Suppressor macrophage treated with lipopolysaccharide for 4 hours (primary cell): Measurements from ENCODE around the gene S100A14.
A peak's percentile ranks its signal among the peaks of the same experiment; 100 is the strongest.
"Not testable (repeated sequence)": the region's sequence is repeated elsewhere in the genome, so short reads cannot be mapped to it uniquely, and the experiment has no call there.

Source experiments
- DNase-seq: peaks from one replicate; pipeline ENCODE4 v3.0.0-alpha.2; 2020

The S100A14 gene

DNA sequence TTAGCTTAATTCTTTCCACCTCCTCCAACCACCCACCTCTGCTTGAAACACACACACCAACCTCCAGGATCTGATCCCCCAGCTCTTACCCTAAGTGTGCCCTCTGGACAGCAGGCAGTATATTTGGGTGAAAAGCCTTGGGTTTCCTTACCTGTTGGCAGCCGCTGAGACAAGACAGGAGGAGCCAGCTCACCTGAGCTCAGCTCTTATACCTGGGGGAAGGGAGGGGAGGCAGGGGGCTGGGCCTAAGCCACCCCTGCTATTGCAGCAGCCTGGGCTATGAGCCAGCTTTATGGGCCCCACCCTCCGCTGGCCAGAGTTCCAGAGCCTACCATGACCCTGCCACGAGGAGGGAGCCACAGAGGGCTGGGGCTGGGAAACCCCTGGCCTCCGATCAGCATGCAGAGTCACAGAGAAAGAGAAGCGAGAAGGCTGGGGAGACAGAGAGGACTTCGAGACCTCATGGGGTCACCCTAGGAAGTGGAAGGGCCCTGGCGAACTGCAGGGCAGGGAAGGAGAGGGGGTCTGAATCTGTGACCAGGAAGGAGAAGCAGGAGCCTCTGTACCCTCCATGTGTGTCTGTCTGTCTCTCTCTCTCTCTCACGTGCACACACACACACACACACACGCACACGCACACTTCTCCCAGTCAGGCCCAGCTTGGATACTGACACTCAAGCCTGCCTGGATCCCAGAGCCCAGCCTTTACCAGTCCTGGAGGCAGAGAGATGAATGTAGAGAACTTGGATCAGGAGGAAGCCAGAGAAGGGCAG is at the start of gene S100A14:
Gene S100A14 (minus strand): TSS at position 182 of the 773 bp plus-strand sequence. CDS start 467 bp downstream, outside the sequence.
- DNase-seq: peak; percentile 44

DNA sequence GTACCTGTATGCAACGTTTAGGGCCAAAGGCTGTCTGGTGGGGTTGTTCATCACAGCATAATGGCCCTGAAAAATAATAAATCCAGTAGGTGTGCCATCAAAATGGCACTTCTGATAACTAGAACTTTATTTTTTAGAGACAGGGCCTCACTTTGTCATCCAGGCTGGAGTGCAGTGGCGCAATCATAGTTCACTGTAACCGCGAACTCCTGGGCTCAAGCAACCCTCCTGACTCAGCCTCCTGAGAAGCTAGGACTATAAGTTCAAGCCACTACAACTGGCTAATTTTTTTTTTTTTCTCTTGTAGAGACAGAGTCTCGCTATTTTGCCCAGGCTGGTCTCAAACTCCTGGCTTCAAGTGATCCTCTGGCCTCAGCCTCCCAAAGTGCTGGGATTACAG is 47.1 kb upstream of the S100A14 start:
- DNase-seq: no peak

- no peak for DNase-seq
These were observed 46.1 kb upstream of the S100A14 start for GRCh38 chr1:153662269-153662668.

DNA sequence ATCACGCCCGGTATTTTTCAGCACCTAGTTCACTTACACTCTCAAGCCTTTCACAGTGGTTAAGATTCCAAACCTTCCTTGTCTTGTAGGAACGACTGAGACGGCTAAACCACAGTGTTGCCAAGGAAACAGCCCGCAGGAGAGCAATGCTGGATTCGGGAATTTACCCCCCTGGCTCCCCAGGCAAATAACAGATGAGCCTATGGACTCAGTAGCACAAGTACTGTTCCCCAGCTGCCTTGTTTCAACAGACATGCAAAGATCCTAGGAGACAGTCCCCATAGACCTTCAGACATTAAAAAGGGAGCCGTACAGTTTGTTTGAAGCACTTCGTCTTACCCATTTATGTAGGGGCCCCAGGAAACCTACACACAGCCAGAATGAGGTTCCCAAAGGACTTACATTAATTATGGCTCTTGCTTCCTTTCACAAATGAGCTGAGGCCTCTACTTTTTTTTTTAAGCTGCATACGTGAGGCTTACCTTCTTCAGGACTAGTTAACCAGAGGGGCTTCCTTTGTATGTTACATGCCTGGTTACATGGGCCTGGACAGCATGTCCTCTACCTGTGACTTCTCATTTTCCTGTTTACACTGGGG is 45.1 kb upstream of the S100A14 start:
- DNase-seq: no peak

GRCh38 chr1:153659656-153660055 is 43.5 kb upstream of the S100A14 start:
- DNase-seq: no peak

- no peak for DNase-seq
These were observed 43.0 kb upstream of the S100A14 start for GRCh38 chr1:153659175-153659534.

GRCh38 chr1:153658400-153659174 is 42.5 kb upstream of the S100A14 start, which contains the start of gene SNAPIN:
Gene SNAPIN, plus strand, starts transcription at chr1:153658703. Its CDS starts 41 bp downstream, at chr1:153658744.
- DNase-seq: peak; percentile 95

- no peak for DNase-seq
These were observed 39.2 kb upstream of the S100A14 start for GRCh38 chr1:153655333-153655732.

GRCh38 chr1:153652805-153653500 is 36.8 kb upstream of the S100A14 start:
- peak; percentile 67 for DNase-seq

GRCh38 chr1:153651771-153652170 is 35.6 kb upstream of the S100A14 start:
- DNase-seq: no peak

- no peak for DNase-seq
These were observed 33.7 kb upstream of the S100A14 start for GRCh38 chr1:153649863-153650235.

DNA sequence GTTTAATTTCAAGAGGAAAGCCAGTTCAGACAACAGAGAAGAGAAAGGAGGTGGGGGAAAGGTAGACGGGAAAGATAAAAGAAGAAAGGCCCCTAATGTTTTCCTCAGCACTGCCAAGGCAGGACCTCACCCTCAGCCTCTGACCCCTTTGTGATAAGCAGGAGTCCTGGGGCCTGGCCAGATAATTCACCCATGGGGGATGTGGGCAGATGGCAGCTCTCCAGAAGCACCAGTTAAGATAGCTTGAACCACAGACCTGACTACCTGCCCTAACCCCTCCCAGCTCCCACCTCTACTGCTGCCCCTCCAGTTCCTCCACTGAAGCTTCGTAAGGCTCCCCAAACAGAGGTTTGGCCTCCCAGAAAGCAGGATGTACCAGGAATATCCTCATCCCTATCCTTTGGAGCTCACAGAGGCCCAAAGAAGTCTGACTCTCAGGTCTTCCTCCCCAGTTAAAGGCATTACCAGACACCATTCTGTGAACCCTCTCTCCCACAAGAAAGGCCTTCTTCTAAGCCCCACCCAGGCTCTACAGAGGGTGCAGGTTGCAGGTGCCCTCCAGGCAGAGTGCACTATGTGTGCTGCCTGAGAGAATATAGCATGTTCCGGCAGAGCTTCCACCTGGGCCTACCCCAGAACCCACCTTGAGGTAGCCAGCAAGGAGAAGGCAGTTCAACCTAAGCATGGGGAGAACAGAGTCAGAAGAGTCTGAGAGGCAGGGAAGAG is 33.2 kb upstream of the S100A14 start:
- DNase-seq: no peak

GRCh38 chr1:153648000-153648643 is 32.0 kb upstream of the S100A14 start:
- DNase-seq: no peak

DNA sequence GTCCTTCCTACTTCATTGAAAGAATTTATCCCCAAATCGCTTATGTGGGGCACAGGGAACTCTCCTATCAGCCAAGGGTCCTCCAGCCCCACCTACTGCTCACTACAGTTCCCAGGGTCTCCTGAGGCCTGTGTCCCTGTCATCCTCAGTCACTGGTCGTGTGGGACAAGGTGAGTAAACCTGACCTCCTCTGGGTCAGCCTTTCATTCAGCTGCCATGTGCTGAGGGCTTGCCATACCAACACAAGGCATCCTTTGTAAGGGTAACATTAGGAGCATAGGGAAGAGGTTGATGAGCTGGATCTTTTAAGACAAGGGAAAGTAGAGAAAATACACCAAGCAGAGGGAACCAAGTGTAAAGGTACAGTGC is 31.2 kb upstream of the S100A14 start:
- no peak for DNase-seq

DNA sequence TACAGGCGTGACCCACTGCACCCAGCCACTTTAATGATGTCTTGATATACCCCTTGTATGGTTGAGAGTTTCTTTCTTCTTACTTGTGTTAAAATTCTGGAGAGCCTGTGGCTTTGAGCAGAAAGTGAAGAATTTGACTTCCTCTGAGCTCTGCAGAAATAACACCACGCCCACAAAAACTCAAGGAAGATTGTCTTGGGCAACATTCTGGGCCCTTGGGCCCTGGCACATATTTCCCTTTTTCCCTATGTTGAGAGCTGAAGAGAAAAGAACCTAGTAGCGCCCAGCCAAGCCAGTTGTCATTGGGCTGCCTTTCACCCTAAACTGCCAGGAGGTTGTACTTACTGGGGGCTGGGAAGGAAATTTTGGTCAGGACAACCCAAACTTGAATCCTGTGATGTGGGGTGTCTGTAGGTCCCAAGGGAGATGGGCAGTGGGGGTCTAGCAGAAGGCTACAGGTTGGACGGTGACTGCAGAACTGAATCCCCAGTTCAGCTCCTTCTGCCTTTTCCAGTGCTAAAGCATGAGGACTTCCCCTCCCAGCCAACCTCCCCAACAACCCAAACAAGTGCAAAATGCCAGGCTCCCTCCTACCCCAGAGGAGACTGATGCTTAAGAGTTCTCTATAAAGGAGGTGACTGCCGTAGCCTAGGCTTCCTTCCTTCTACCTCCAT is 30.7 kb upstream of the S100A14 start:
- peak; percentile 81 for DNase-seq

DNA sequence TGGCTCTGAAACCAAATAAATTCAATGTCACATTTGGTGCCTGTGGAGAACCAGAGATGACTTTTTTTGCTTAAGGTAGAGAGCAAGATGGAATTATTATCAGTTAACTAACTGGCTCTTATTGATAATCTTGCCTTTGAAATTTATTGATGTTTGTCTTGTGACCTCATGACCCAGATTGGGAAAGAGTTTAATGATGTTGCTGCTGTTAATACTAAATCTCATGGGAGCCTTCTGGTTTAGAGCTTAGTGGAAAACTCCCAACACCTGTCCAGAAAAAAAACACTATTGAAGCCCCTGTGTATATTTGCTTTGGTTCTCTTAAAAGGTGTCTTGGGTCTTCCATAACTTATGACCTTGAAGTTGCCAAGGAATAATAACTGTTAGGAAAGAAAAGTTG is 27.7 kb upstream of the S100A14 start:
- DNase-seq: no peak

DNA sequence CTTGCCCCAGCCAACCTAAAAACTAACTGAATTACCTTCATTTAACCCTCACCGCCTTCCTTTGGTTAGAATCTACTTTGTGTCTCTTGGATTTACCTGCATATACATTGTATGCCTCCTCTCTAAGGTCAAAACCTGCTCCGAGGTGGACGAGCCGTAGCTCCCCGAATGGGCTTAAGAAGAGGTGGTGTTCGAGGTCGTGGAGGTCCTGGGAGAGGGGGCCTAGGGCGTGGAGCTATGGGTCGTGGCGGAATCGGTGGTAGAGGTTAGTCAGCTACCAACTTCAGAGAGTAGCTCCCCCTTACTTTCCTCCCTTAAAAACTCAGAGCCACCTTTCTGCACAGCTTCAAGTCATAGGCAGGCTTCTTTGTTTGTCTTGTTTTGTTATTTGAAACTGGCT is 27.0 kb upstream of the S100A14 start:
- no peak for DNase-seq

DNA sequence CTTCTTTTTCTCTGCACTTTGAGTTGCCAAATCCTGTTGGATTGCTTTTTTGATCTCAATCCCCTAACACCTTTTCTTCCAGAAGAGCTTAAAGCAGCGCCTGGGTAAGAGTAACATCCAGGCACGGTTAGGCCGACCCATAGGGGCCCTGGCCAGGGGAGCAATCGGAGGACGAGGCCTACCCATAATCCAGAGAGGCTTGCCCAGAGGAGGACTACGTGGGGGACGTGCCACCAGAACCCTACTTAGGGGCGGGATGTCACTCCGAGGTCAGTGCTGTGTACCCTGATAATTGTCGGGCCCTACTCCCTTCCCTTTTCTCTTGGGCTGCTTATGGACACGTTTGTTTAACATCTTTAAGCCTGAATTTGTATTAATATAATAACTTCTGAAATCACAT is 26.0 kb upstream of the S100A14 start:
- DNase-seq: no peak

GRCh38 chr1:153640861-153641260 is 24.7 kb upstream of the S100A14 start:
- DNase-seq: no peak

DNA sequence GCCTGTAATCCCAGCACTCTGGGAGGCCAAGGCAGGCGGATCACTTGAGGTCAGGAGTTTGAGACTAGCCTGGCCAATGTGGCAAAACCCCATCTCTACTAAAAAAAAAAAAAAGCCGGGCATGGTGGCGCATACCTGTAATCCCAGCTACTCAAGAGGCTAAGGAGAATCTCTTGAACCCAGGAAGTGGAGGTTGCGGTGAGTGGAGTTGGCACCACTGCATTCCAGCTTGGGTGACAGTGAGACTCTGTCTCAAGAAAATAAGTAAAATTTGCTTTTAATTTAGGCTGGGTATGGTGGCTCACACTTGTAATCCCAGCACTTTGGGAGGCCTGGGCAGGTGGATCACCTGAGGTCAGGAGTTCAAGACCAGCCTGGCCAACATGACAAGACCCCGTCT is 24.1 kb upstream of the S100A14 start:
- not testable (repeated sequence) for DNase-seq

DNA sequence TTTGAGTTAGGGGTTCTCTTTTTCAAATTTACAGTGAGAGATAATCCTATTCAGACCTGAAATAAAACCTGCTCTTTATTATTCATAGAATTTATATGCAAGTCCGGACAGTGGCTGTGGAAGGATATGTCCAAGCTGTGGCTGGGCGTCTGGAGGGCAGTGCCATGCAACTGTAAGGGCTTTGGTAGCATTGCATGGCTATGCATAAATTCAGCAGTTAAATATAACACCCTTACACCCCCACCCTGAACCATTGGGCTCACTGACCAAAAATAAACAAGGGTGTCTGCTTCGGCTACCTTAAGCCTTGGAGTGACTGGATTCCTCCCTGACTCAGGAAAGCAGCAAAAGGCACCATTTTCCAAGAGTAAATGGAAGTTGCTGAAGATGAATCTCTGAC is 23.2 kb upstream of the S100A14 start:
- no peak for DNase-seq
